Skin epidermis (tissue), 12 donors: Measurements from ENCODE around the gene UBE3B.

Experiments
- H3K27ac ChIP-seq, 21 experiments: fragments of 200-600 bp; sonication (generic) in 11 of 21; one replicate each; pipeline ENCODE4 v1.5.0; 2020; ENCODE audit warnings: mild to moderate bottlenecking in 3 of 21, inconsistent platforms in 2 of 21, moderate library complexity in 2 of 21
- H3K4me3 ChIP-seq, 7 experiments: fragments of 200-600 bp; sonication (generic) in 2 of 7; one replicate each; pipeline ENCODE4 v1.5.0; 2020; ENCODE audit warnings: inconsistent platforms in 2 of 7, mild to moderate bottlenecking in 2 of 7, moderate library complexity in 1 of 7

UBE3B gene

DNA sequence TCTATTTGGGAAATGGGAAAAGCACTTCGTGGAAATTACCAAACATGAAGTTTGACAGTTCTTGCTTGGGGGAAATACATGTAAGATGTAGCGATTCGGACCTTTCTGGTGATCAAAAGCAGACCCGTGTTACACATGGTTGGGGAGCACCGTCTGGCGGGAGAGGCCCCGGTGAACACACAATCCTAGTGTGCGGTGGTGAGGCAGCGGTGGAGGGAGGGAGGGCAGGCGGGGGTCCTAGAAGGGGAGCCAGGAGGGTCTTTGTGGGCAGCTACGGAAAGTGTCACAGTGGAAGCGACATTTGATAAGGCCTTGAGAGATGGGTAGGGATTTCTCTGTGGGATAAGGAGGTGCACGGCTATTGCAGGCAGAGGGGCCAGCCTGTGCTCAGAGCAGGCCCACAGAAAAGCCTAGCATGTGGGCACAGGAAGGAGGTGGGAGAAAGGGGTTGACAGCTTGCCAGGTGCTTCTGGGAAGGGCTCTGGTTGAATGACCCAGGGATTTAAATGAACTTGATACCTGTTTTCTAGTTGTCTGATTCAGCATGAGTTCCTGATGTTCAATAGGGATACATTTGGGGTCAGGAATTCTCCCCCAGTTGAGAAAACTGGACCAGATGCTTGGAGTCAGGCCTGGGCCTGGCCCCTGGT is 103.4 kb downstream of the UBE3B start:
- H3K27ac ChIP-seq, result no peak overlapping the region
- no peak overlapping the region for H3K4me3 ChIP-seq

DNA sequence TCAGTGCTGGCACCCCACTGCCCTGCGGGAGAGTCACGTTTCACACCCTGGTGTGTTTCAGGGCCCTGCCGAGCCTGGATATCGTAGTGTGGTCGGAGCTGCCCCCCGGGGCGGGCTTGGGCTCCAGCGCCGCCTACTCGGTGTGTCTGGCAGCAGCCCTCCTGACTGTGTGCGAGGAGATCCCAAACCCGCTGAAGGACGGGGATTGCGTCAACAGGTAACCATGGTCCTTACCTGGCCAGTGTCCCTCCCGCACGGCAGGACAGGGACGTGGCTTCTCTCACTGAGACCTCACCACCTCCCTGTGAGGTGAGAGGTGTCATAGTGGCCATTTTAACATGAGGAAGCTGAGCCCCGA is 103.9 kb downstream of the UBE3B start:
- Histone ChIP-seq H3K4me3 (no peak overlapping the region), H3K27ac (no peak overlapping the region)

DNA sequence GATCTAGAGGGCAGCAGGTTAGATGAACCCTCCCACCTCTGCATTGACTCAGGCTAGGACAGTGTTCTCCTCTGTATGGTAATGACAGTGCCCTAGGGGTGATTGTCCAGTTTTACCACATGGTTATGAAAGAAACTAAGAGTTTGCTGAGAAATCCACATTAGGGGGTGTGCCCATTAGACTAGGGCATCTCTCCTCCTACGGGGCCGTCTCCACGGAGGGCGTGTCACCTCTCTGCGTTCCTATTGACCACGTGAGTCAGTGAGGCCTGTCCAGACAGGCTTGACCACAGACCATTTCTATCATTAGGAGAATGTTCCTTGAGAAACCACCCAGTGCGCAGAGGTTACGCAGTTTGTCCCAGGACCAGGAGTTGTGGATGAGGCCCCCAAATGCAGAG is 104.4 kb downstream of the UBE3B start:
- H3K27ac ChIP-seq, result no peak overlapping the region
- H3K4me3 ChIP-seq, result no peak overlapping the region

DNA sequence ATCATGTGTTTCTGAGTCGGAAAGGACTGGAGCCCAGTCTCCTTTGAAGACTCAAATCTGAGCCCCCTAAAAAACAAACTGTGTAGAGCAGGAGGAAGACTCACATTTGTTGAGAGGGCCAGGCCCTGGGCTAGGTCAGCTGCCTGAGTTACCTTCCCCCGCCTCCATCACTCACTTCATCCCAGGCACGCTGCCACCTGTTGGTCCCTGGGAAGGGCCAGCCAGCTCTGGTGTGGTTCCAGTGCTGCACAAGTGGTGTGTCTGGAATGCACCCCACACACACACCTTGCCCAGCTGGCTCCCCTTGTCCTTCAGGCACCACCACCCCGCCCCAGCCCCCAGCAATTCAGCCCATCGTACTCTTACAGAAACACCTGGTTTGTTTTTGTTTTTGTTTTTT is 105.2 kb downstream of the UBE3B start:
- no peak overlapping the region for H3K4me3 ChIP-seq
- no peak overlapping the region for H3K27ac ChIP-seq

DNA sequence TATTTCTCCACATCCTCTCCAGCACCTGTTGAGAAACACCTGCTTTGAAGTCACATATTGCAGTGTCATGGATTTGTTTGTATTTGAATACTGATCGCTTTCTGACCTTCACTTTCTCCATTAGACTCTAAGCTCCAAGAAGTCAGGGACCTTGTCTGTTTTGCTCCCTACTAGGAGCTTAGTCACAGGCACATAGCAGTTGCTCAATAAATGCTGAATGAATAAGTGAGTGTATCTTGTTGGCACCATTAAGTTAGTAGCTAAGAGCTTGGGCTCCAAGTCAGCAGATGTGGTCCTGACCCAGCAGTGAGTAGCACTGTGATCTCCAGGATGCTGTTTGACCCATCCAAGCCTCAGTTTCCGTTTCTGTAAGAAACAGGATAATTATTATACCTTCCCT is 106.3 kb downstream of the UBE3B start:
- H3K27ac ChIP-seq, result no peak overlapping the region
- no peak overlapping the region for H3K4me3 ChIP-seq
